Measurements from ENCODE around the gene SSR1.
"Not testable (repeated sequence)": the region's sequence is repeated elsewhere in the genome, so short reads cannot be mapped to it uniquely, and the experiment has no call there.

The SSR1 gene

DNA sequence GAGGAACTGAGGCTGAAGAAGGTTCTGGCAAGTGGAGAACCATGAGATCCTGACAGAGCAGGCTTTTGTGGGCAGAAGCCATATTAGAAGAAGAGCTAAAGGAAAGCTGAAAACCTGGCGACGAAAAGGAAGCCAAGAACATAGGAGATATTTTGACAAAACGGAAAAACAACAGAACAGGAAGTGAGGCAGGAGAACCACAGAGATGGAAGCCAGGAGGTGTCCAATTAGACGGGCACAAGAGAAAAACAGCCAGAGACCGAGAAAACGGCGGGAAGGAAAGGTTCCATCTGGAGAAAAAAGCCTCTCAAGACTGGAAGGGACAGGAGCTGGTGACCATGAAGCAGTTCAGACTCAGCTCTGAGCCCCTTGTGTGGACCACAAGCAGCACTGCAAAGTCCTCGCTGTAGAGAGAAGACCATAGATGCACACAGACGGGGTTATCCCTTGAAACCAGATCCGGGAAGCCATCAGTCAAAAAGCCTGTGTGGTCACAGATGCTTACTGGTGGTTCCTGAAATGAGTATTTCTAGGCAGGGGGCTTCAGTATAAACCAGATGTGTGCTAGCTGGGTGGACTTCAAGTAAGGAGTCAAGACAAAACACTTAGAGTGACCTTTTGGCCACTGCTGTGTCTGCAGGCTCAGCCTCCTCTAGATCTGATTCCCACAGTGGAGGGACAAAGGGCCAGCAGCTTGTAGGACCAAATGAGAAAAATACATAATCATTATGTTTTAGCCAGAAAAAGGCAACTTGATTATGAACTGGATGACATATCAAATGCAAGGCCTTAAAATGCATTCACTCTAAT lies 30.7 kb downstream of the SSR1 start:
- DNase-seq (ENCODE audit: low read depth), result no peak

DNA sequence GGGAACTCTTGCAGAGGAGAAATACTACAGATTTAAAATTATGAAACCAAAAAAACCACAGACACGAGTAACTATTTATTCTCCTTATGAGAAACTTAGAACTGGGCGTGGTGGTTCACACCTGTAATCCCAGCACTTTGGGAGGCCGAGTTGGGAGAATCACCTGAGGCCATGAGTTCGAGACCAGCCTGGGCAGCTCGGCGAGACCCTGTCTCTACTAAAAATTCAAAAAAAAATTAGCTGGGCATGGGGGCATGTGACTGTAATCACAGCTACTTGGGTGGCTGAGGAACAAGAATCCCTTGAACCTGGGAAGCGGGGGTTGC lies 36.8 kb downstream of the SSR1 start:
- DNase-seq (ENCODE audit: low read depth), result no peak

DNA sequence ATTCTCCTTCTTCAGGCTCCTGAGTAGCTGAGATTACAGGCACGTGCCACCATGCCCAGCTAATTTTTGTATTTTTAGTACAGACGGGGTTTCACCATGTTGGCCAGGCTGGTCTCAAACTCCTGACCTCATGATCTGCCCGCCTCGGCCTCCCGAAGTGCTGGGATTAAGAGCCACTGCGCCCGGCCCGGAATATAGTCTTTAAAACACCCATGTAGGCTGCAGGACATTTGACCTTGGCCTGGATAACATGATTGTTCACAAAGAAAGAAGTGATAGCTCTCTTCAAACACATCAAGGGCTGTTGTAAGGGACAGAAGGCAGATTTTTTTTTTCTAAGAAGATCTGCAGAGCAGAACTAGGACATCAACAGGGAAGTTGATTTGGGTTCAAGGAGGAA lies 38.5 kb downstream of the SSR1 start:
- not testable (repeated sequence) for DNase-seq (ENCODE audit: low read depth)

DNA sequence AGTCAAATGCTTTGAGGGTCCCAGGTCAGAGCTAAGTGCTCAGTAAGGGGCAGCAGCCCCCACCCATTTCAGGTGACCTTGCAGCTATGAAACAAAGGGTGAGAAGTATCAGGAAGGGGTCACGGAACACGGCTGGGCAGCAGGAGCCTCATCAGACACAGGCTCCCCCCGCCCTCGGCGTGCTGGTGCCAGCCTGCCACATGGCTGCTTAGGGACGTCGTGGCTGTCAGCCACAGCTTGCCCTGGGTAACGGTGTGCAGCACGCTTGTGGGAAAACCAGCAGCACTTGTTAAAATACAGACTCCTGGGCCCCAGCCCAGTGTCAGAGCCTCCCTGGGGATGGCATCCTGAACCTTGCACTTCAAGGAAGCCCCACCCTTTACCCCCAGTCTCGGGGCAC lies 39.3 kb downstream of the SSR1 start:
- no peak for DNase-seq (ENCODE audit: low read depth)

DNA sequence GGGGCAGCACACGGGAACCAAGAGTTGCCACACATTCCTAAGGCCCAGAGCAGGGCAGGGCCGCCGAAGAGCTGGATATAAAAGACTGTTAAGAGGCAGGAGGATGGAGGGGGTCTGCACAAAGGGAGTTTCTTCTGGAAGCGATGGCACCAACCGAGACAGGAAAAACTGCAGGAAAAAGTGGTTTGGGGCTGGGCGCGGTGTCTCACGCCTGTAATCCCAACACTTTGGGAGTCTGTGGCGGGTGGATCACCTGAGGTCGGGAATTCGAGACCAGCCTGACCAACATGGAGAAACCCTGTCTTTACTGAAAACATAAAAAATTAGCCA lies 41.8 kb downstream of the SSR1 start:
- no peak for DNase-seq (ENCODE audit: low read depth)

DNA sequence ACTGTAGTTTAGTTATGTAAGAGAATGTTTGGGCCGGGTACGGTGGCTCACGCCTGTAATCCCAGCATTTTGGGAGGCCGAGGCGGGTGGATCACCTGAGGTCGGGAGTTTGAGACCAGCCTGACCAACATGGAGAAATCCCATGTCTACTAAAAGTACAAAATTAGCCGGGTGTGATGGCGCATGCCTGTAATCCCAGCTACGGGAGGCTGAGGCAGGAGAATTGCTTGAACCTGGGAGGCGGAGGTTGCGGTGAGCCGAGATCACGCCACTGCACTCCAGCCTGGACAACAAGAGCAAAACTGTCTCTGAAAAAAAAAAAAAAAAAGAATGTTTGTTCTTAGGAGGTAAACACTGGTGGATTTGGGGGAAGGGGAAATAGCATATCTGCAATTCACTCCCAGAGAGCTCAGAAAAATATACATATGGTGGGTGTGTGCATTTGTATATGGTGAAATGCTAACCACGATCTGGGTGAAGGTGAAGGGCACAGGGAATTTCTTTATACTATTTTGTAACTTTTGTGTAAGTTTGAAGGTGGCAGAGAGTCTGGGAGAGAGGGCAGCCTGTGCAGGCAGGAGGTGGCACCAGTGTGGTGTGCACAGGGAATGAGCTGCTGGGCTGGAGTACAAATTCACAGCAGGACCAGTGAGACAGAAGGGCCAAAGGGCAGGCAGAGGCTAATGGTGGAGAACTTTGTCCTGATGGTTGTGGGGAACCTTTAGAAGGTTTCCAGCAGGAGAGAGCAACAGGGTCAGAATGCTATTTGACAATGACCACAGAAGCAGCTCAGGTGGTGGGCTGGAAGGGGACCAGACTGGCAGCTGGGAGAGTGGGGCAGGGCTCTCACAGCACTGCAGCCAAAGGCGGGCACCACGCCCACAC lies 42.4 kb downstream of the SSR1 start:
- no peak for DNase-seq (ENCODE audit: low read depth)

DNA sequence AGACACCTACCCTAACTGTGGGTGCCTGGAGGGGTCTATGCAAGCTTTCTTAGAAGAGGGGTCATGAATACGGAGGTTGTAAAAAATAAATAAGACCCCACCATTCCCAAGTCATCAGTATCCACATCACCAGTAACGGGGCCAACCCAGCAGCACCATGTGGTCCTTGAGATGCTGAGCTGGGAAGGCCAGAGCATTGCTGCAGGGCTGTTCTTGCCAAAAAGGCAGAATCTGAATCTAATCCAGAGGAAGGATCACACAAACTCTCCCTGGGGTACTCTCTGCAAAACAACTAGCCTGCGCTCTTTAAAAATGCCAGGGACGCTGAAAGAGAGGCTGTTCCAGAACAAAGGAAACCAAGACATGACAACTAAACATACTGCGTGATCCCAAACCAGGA lies 43.2 kb downstream of the SSR1 start:
- DNase-seq (ENCODE audit: low read depth), result no peak

DNA sequence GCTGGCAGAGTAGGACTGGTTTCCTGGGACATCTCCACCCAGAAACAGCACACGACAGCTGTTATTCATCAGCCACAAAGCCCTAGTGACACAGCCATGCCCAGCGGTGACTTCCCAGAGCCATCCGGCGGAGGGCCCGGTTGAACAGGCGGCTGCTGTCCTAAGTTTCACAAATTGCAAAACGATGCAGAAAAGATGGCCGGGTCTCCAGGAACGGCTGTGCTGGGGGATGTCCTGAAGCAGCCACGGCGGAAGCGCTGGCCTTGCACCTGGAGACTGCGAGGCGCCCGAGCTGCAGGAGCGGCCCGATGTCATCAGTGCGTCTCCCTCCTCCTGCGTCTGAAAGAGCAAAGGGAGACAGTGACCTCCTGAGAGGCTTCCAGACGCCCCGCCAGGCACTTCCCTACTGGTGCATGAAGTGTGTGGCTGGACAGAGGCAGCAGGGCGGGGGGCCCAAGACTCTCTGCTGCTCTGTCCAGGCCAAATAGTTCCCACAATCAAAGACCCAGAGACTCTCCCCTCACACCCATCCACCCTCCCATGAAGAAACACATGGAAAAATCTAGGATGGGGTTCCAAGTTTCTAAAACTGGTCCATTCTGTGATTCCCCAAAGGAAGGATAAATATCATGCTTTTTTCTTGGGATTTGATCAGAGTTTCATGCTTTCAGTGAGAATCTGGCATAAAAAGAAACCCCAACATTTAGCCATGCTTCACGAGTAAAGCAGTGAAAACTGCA lies 44.0 kb downstream of the SSR1 start:
- DNase-seq (ENCODE audit: low read depth), result no peak

DNA sequence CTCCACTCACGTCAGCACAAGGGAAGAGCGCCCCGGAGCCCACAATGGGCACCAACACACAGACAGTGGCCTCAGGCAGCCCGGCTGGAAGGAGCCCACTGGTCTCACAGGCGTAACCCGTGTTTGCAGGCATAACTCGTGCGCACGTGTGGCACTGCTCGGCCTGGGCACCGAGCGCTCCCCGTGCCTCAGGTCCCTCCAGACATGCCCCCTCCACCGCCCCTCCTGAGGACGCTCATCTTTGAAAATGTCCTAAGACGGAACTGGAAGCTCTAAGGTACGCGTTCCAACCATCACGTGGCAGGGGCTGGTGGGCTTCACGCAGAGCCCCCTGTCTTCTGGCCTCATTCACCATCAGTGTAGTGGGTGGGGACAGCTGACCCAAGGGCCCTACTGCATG lies 44.6 kb downstream of the SSR1 start:
- DNase-seq (ENCODE audit: low read depth), result no peak

DNA sequence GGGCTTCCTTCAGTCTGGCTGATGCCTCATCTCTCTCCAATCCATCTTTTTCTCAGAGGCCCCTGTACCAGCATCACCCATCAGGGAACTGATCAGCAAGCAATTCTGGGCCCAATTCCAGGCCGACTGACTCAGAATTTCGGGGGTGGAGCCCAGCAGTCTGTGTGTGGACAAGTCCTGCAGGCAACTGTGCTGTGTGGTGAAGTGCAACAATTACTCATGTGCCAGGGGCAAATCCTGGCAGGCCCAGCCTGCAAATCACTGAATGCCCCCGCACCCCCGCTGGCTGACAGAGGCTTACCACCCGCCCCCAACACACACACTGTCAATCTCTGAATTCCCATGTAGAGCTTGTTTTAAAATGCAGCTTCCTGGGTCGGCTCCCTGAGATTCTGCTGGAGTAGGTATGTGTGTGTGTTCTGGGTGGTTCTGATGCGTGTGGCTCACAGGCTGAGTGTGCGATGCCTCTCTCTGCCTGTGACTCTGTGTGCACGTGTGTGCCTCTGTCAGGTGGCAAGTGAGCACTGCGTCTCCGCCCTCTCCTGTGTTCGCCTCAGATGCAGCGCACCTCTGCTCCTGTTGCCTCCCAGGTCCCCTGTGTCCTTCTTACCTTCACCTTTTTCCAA lies 45.4 kb downstream of the SSR1 start:
- DNase-seq (ENCODE audit: low read depth), result no peak

DNA sequence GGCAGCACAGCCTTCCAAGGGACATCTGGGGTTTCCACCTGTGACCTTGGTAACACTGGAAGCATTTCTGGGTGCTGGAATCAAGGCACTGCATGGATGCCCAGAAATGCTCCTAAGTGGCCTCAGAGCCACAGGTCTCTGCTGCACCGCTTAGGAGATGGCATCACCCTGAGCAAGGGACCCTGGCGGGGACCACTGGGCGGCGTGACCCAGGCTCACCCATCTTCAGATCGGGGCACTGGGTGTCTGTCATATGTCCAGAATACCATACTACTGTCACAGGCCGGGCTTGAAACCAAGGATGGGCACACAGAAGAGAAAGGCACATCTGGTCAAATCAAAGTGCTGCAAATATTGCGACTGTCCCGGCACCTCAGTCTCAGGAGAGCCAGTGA lies 45.9 kb downstream of the SSR1 start:
- DNase-seq (ENCODE audit: low read depth), result no peak

DNA sequence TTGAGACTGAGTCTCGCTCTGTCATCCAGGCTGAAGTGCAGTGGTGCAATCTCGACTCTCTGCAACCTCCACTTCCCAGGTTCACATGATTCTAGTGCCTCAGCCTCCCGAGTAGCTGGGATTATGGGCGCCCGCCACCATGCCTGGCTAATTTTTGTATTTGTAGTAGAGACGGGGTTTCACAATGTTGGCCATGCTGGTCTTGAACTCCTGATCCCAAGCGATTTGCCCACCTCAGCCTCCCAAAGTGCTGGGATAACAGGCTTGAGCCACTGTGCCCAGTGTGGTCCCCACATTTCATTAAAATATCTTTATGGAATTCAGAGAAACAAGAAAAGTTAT lies 47.6 kb downstream of the SSR1 start:
- DNase-seq (ENCODE audit: low read depth), result not testable (repeated sequence)

DNA sequence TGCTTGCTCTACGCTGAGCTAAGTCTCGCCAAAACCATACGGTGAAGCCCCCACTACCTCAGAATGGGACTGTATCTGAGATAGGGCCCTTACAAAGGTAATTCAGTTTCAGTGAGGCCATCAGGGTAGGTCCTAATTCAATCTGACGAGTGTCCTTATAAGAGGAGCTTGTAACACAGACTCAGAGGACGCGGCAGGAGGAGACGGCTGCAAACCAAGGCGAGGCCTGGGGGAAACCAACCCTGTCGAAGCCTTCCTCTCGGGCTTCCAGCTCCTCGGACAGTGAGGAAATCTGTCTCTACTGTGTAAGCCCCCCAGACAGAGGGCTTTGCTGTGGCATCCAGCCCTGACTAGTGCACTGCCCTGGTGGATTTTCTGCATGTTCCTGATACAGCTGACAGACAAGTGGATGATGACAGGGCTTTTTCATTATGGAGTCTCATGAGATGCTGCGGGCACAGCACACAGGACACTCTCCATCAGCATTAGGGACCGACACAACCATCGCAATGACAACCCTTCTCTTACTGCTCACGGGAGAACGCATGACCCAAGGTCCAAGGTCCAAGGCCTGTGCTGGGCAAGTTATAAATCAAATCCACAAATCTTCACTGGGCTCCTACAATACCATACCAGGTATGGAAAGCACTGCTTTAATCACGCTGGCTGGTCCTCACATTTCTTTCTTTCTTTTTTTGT lies 48.2 kb downstream of the SSR1 start:
- DNase-seq (ENCODE audit: low read depth), result no peak

DNA sequence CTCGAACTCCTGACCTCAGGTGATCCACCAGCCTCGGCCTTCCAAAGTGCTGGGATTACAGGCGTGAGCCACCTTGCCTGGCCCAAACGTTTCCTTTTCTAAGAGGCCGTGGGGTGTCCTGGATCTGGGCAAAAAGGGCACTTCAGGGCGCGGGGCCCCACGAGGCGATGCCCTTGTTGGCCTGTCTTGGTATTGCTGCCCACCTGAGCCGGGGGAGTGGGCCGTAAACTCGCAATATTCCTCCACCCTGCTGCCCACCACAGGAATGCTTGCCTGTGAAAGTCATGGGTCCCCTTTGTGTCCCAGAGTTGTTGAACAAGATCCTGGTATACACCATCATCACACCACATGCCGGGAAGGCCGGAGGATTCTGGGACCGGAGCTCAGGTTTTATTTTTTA lies 49.0 kb downstream of the SSR1 start:
- no peak for DNase-seq (ENCODE audit: low read depth)

DNA sequence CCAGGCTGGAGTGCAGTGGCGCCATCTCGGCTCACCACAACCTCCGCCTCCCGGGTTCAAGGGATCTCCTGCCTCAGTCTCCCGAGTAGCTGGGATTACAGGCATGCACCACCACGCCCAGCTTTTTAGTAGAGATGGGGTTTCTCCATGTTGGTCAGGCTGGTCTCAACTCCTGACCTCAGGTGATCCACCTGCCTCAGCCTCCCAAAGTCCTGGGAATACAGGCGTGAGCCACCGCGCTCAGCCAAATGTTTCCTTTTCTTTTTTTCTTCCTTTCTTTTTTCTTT lies 49.5 kb downstream of the SSR1 start:
- DNase-seq (ENCODE audit: low read depth), result not testable (repeated sequence)

DNA sequence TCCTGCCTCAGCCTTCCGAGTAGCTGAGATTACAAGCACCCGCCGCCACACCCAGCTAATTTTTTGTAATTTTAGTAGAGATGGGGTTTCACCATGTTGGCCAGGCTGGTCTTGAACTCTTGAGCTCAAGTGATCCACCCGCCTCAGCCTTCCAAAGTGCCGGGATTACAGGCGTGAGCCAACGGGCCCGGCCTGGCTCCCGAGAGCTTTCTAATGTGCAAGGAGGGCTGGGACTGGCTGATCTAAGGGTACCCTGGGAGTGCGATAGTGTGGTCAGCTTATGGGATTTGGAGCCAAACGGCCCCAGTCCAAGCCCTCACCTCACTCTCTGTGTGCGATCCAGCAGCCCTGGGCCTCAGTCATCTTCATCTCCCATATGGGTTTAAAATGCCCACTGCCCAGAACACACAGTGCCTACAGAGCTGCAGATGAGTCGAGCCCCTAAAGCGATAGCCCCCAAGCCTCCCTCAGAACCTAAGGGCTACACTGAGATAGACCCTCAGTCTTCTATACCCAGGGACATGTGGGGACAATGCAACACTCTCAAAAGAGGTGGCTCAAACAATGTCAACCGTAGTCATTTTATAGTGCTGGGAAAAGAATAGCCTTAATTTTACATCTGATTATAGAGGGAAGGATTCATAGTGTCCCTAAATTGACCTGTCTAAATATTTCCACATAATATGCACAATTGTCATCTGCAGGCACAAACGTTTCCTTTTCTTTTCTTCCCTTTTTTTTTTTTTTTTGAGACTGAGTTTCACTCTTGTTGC lies 50.1 kb downstream of the SSR1 start:
- no peak for DNase-seq (ENCODE audit: low read depth)

DNA sequence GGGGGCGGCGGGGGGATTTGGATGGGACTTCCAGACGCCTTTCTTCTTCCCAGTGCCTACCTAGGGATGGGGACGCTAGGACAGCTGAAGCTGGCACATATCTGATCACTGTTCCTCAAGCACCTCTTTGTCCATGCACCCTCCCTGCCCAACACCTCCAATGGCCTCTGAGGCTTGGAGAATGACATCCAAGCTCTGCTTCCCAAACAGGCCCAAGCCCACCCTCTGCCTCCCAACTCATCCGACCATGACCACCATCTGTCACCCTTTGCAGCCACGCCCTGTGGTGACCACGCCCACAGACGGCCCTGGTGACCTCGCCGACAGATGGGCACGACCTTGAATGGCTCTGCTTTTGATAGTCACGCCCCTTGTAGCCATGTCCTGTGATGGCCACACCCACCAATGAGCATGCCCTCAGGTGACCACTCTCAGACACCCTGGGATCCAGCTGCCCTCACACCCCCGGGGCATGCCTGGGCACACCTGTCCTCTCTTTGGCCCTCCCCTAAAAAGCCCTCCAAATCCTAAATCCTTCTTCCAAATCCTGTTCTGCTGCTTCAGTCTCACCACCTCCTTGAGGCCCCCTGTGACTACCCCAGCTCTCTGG lies 51.0 kb downstream of the SSR1 start:
- DNase-seq (ENCODE audit: low read depth), result no peak

DNA sequence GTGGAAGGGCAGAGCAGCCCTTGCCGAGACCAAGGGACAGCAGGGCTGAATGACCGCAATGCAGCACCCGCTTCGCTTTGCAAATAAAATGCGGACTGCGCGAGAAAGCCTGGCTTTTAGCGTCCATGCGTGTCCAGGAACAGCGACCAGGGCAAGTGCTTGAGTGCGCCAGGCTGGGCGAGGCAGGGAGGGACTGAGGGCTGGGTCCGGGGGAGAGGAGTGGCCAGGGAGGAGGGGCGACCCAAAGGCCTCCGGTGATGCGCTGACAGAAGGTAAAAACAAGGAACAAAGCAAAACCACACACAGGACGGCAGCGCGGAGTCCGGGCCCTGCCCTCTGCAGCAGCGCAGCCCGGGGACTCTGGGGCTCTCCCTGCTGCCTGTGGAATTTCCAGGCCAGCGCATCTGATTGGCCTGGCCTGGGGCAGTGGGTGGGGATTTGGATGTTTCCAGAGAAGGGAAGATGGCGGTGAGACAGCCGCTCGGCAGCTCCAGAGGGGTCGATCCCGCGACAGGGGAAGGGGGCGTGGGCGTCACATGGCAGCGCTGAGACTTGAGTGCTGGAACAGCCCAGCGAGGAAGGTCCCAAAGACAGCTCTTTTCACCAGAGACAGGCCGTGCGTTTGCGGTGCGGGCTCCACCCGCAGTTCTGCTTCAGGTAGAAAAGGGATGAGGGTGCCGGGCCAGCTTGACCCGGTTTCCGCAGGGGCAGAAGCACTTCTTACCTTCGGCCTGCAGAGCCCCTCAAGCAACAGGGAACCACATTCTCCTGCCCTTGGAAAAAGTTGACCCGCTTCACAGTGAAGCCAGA lies 51.8 kb downstream of the SSR1 start:
- DNase-seq (ENCODE audit: low read depth), result no peak

DNA sequence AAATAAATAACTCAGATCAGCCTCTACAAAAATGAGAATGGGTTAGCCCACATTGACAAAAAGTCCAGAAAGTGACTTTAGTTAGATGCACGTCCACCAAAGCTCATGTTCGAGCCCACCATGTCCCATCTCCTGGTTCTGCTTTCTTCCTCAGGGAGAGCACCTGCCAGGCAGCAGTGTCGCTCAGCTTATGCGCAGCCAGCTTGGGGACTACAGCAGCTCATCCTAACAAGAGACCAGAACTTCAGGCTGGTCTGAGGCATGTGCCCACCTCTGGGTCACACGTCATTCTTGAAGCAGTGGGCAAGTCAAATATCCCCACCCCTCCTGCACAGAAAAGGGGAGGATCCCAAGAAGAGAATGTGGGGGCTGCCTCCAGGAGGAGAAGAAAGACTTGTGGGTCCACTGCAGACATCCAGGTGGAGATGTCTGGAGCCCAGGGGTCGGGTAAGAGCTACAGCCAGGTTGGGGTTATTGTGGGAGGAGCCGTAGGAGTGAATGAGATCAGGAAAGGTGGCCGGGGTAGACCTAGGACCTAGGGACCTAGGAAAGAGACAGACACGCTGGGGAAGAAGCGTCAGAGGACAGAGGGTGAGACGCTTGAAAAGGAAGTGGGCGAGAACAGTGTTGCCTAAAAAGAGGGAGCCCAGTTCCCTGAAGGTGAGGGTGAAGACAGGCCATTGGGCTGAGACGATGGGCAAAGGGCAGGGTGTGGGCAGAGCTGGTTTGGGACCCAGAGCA lies 52.5 kb downstream of the SSR1 start:
- no peak for DNase-seq (ENCODE audit: low read depth)

Measured in activated gamma-delta T cell treated with anti-CD3 and anti-CD28 coated beads, Interleukin-2, amount 50 U/mL, for 16 hours (primary cell).